ENCODE measurements around the gene CPT2. TPM values are rescaled to one million over a fixed set of nuclear protein-coding genes. Genes with fewer than 3 reads are reported as not detected.

CPT2 gene
- total and polyA plus RNA-seq, 9 of the 15 experiments (the other 6 are each of a cell fraction or from before 2014, with no cell fraction given), result 7.6 to 25.1 (median 16.8) TPM

DNA sequence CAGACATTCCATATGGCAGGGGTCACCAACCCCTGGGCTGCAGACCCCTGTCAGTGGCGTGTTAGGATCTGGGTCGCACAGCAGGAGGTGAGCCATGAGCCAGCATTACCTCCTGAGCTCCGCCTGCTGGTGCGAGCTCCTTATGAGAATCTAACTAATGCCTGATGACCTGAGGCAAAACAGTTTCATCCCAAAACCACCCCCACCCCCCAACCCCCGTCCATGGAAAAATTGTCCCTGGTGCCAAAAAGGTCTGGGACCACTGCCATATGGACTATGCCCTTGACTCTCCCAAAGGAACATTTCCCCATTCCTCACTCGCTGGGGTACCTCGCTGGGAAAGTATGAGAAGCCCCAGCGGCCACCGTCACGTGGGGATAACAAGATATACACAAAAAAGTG lies 6.4 kb upstream of the CPT2 start:
- ATAC-seq (peak; percentile 79), DNase-seq (ENCODE audit: extremely low read depth in 1 of 4, low spot score in 3 of 4) (peak in 3 of 4 experiments; percentile 33 to 59 (median 37)), FAIRE-seq (no peak)
- 47% methylated on average over 10 of the region's 10 CpGs for WGBS (ENCODE audit: insufficient coverage, low coverage, missing lambda C conversion rate)
- Histone ChIP-seq H3K27ac (ENCODE audit: extremely low read depth, low read depth, low read length) (no peak overlapping the region), H3K4me1 (replicated peaks in 1 of 2; ENCODE audit: control insufficient read depth in 2 of 2, insufficient read depth in 2 of 2, low read length in 2 of 2) (peaks cover 0 to 22% of the 10 kb centered on the region in 2 experiments; a peak in 4 of 5 replicates), H3K27me3 (ENCODE audit: control insufficient read depth in 2 of 2, insufficient read depth in 2 of 2, low read length in 2 of 2) (no peaks in the 10 kb centered on the region), H3K9me1 (ENCODE audit: control insufficient read depth, insufficient read depth, low read length) (no peaks in the 10 kb centered on the region), H2AFZ (ENCODE audit: low read depth, low read length) (peak overlapping the region; percentile 30; the same call in 1 of the 2 replicates), H3K79me2 (ENCODE audit: control insufficient read depth, insufficient read depth, low read length) (no peaks in the 10 kb centered on the region), H4K20me1 (replicated peaks; ENCODE audit: control insufficient read depth, insufficient read depth, low read length) (no peaks in the 10 kb centered on the region), H3K36me3 (ENCODE audit: control insufficient read depth, insufficient read depth, low read length) (no peaks in the 10 kb centered on the region), H3K4me3 (no peak overlapping the region), H3K9ac (ENCODE audit: insufficient read depth in 1 of 2, low read depth in 2 of 2, low read length in 2 of 2) (peak overlapping the region in 1 of 2 experiments; percentile 28; a peak in 1 of 4 replicates), H3K4me2 (ENCODE audit: insufficient read depth, low read length) (no peak overlapping the region), H3K9me3 (replicated peaks; ENCODE audit: control insufficient read depth, insufficient read depth, low read depth, low read length) (no peaks in the 10 kb centered on the region)
- BruUV-seq (replicated peaks), result no TSS peak
- intact Hi-C loops (cut with micrococcal nuclease), result loop anchor here (10.0 kb wide), 1 partner anchor 205 kb away; no protein-coding TSS in a partner anchor
- in situ Hi-C loops (cut with MboI), result loop anchor here (25.0 kb wide), 1 partner anchor 278 kb away; the partner anchor contains the start of gene ECHDC2
- TF ChIP-seq SAP30 (IDR thresholded peaks at IDR 0.05; ENCODE audit: borderline replicate concordance, insufficient read depth, low read depth, low read length, poor library complexity, severe bottlenecking) (no peak), RAD21 (CRISPR knock-in tag; conservative IDR thresholded peaks at IDR 0.05 in 1 of 2, IDR thresholded peaks at IDR 0.05 in 1 of 2) (peak in 1 of 2 experiments; percentile 26; a peak in 2 of 4 replicates), NFE2 (IDR thresholded peaks at IDR 0.05; ENCODE audit: low read depth) (peak; percentile 54; the same call in 1 of the 2 replicates), ZNF212 (CRISPR knock-in tag; IDR thresholded peaks at IDR 0.05) (no peak), HCFC1 (IDR thresholded peaks at IDR 0.05; ENCODE audit: low read depth, low read length) (no peak), ZBTB7A (IDR thresholded peaks at IDR 0.05; ENCODE audit: borderline replicate concordance, control insufficient read depth, low read depth, low read length) (peak; percentile 91)
- TF ChIP-seq, protein P1, sequence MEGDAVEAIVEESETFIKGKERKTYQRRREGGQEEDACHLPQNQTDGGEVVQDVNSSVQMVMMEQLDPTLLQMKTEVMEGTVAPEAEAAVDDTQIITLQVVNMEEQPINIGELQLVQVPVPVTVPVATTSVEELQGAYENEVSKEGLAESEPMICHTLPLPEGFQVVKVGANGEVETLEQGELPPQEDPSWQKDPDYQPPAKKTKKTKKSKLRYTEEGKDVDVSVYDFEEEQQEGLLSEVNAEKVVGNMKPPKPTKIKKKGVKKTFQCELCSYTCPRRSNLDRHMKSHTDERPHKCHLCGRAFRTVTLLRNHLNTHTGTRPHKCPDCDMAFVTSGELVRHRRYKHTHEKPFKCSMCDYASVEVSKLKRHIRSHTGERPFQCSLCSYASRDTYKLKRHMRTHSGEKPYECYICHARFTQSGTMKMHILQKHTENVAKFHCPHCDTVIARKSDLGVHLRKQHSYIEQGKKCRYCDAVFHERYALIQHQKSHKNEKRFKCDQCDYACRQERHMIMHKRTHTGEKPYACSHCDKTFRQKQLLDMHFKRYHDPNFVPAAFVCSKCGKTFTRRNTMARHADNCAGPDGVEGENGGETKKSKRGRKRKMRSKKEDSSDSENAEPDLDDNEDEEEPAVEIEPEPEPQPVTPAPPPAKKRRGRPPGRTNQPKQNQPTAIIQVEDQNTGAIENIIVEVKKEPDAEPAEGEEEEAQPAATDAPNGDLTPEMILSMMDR (IDR thresholded peaks at IDR 0.05 in 2 of 3, conservative IDR thresholded peaks at IDR 0.05 in 1 of 3; ENCODE audit: insufficient read depth in 2 of 3, low read depth in 1 of 3, low read length in 3 of 3), result peak; percentile 39 to 50 (median 46); a peak in 4 of 6 replicates
- POLR2A ChIA-PET, result interaction anchor here (1.4 kb wide), 1 partner anchor 11 kb away, joined by 3 read pairs; no protein-coding TSS in a partner anchor
- CTCF ChIA-PET (ENCODE audit: low intra/inter-chr PET ratio), result no interaction called here
